HG02884 (cell line): ENCODE data around the gene SAMD4A.
"Not testable (repeated sequence)": the region's sequence is repeated elsewhere in the genome, so short reads cannot be mapped to it uniquely, and the experiment has no call there.

Source experiments
- ATAC-seq: cut with Tn5 transposase; IDR thresholded peaks from one replicate; pipeline ENCODE4 v1.9.1; 2021; ENCODE audit warnings: mild to moderate bottlenecking, moderate library complexity; ENCODE audit not compliant: unreplicated experiment

The SAMD4A gene

DNA sequence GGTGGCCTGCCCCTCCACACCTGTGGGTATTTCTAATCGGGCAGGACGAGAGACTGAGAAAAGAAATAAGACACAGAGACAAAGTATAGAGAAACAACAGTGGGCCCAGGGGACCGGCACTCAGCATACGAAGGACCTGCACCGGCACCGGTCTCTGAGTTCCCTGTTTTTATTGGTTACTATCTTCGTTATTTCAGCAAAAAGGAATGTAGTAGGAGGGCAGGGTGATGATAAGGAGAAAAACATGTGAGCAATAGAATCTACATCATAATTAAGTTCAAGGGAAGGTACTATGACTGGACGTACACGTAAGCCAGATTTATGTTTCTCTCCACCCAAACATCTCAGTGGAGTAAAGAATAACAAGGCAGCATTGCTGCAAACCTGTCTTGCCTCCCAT, 185.7 kb downstream of the SAMD4A start:
- ATAC-seq: not testable (repeated sequence)

DNA sequence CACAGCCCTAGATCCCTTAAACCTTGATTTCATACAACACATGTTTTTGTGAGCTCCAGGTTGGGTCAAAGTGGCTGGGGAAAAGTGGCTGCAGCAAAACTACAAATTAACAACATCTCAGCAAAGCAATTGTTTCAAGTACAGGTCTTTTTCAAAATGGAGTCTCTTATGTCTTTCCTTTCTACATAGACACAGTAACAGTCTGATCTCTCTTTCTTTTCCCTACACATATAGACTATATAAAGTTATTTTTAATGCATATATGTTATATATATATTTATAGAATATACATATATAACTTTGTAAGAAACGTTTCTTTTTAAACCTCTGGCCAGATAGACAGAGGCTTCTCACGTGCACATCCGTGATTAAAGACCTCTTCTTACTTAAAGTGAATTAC, 186.5 kb downstream of the SAMD4A start:
- ATAC-seq: not testable (repeated sequence)

DNA sequence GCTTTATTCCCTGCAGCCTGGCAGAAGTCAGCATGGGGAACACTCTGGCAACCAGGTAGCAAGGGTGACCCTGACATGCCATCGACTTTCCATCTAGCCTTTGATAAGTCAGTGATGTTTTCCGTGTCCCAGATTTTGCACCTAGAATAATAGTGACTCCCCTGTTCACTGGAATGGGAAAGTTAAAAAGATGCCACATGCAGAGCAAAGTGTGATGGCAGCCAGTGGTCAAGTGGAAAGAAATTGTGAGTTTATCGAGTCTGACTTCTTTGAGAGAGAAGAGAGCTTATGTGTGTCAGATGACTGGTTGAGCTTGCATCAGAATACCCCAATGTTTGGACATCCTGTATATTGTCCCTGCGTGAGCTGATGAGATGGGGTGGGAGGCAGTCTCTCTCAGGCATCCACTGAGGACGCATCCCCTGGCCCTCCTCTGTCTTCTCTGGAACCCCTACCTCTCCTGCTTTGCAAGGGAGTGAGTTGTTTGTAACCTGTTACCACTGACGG, 187.2 kb downstream of the SAMD4A start:
- no peak for ATAC-seq

DNA sequence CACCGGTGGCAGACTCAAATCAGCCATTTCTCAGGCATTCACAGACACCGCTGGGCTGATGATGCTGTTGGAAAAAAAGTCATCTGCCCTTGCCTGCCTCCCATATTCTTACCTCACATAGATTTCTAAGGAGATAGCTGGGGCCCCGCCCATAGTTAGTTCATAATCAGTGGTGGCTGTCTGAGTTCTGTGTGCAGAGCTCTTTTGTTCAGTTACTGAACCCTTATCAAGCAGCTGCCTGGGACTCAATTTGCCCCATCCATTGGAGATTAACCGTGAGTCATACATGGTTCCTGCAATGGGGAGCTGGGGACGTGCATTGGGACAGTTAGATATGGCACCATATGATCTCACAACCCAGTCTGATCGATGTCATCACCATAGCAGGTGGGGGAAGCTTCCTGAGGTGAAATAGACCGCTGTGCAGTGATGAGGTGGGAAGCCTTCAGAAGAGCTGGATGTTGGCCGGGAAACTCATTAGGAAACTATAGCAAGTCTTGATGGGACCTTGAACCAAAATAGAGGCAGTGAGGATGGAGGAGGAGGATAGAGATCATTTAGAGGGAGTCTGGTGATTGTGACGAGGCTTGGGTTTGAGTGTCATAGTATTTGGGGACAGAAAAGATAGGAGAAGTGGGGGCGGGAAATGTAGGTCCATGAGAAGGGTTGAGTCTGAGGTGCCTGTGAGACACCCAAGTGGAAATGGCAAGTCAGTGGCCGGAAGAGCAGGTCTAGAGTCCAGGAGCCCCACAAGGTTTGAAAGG, 187.9 kb downstream of the SAMD4A start:
- ATAC-seq: no peak

DNA sequence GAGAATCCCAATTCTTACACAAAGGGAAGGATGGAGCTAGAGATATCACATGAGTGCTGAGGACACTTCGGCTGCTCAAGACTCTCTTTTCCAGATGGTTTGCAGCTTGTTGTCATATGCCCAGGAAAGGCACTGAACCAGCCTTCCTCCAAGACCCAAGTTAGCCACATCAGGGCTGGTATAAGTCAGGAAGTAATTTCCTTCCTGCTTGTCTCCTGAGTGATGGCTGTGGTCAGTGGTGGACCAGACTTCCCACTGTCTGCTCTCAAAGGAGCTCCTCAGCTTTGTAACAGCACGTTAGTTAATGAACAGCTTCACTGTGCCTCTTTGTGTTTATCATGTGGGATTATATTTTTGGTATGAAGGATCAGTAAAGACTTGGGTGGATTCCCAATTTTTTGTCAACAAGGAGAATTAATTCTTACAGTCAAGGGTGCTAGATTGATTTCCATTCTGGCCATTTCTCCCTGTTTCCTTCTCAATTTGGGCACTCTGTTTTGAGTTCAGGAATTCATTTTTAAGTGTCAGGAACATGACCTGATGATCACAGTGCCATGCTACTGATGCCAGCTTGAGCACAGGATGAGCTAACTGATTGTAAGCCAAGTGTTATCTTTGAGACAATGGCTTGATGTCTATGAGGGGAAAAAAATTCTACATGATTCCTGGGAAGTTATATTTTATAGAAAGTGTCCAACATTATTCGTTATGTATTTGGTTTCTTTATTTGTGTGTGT, 189.9 kb downstream of the SAMD4A start:
- no peak for ATAC-seq

DNA sequence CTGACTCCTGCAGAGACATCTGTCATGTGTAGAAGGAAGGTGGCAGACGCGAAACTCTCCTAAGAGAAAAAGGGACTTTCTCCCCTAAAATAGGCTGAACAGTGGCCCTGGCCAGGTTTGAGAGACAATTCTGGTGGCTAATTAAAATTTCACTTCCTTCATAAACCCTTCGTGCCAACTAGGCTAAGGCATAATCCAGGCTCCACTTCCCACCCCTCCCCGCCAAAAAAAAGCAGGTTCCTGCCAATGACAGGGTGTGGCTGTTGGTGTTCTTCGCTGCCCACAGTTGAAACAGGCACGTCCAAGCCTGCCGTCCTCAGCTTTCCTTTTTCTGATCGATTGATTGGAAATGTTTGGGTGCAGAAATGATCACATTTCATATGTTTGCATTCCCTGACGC, 191.1 kb downstream of the SAMD4A start:
- ATAC-seq: no peak

DNA sequence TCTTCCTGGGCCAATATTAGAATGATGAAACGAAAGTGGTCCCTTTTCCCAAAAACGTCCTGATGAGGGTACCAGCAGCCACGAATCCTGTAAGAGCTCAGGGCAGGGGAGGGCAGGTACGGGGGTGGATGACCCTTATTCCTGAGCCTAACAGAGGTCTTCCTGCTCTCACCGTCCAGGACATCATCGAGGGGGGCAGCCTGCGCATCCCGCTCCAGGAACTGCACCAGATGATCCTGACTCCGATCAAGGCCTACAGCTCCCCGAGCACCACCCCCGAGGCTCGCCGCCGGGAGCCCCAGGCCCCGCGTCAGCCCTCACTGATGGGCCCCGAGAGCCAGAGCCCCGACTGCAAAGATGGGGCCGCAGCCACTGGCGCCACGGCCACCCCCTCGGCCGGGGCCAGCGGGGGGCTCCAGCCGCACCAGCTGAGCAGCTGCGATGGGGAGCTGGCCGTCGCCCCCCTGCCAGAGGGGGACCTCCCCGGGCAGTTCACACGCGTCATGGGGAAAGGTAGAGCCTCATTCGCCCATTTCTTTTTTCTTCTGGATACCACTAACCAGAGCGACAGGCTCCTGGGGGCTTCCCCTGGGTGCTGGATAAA, 193.2 kb downstream of the SAMD4A start:
- no peak for ATAC-seq

DNA sequence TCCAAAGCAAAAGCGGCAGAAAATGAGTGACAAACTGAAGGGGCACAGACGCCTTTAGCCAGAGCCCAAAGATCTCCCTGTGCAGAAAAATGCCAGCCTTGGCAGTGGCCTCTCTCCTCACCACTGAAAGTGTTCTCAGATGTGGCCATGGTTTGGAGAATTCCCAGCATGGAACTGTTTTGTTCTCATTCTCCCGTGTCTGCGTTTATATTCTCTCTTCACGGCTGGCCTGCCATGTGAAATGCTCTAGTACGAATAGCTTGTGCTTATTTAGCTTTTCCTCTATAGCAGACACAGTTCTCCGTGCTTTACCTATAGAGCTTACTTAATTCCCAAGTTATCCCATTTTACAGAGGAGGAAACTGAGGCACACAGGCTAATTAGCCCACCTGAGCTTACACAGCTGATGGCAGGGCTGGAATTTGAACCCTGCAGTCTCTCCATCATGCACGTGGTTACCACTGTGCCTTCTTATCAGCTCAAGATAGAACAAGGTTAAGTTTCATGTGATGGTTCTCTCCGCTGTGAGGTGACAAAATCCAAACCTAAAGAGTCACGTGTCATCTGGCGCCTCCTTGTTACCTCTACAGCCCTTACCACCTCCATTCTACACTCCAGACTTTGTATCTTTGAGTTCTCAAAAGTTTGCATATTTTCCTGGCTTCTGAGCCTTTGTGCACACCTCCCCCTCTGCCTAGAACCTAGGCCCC, 194.1 kb downstream of the SAMD4A start:
- ATAC-seq: no peak

DNA sequence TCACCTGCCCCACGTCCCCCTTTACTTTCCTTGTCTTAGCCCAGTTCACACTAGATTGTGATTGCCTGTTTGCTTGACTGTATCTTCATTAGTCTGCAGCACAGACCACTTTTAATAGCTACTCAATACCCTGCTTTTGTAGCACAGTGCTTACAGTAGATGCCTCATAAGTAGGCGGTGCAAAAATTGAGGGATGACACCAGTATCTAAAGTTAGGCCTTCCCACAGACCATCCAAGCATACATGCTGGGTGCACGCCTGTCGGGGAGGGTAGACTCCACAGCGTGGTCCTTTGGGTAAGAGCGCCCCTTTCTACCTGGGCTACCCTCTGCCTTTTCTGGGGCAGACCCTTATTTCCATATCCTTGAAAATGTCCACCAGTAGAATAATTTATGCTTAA, 194.9 kb downstream of the SAMD4A start:
- ATAC-seq: no peak

DNA sequence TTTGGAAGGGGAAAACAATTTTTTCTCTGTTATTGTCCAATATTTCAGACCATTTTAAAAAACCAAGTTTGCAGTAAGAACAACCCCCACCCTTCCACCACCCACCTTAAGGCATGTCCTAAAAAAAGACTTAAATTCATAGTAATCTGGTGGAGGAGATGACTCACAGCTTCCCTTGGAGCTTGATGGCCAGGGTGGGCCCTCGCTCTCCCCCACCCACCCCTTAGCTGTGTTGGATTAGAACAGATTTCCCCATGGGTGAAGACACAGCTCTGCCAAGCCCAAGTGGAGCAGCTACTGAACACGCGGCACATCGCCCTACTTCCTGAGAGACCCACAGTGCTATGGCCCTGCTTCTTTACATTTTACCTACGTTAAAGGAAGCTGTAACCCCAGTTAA, 195.4 kb downstream of the SAMD4A start:
- no peak for ATAC-seq

DNA sequence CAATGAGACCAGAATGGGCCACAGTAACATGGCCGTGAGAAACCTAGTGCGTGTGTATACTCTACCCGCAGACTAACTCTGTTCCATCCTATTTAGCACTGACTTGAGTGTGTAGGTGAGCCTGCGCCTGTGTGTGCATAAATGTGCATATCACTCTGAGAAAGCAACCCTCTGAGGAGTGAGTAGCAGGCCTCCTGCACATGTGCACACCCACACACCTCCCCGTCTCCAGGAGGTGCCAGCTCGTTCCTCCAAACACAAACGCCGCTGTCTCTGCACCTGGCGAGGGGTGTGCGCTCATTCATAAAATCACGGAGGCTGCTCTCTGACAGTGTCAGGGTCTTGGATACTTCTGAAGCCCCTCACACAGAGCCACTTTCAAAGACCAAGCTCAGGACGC, 196.8 kb downstream of the SAMD4A start:
- ATAC-seq: no peak

DNA sequence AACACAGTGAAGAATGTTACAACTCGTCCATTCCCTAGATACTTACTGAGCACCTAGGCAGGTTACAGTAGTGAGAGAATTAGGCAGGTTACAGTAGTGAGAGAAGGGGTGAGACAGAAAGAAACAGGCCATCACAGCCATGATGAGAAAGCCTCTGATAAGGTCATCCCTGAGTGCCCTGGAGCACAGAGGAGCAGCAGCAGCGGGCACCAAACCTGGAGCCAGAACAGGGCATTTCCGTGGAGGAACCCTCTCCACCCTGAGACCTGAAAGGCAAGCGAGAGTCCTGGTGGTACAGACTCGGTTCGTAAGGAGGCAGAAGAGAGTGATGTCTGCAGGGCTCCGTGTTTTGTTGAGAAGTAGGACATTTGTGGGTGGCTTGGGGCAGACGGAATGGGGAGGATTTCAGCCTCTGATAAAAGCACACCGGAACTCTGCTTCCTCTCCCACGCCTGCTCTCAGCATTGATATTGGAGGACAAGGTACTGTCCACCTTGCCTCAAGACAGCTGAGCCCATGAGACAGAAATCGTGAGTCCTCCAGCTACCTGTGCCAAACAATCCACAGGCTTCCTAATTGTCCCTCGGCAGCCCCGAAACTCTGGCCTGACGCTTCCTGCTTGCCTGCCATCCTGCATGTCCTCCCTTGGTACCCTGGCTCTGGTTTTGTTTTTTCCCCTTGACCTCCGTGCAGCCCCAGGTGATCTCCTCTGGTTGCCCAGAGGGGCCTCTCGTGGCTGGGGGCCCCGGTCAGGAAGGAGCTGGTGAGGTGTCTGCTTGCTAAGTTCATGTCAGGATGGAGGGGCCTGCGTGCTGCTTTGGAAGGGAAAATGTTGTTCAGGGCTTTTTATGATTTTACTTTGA, 199.6 kb downstream of the SAMD4A start:
- ATAC-seq: no peak

DNA sequence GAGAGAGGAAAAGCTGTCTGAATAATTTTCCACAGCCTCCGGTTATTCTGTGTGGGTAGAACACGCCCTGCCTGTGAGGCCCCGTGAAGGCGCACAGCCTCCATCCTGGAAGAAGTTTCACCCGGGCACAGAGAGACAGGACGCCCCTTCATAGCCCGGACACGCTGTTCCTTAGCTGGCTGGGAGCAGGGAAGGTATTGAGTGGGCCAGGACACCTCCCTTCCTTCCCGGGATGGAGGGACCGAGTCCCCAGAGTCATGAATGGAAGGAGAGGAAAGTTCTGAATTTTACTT, 200.2 kb downstream of the SAMD4A start:
- ATAC-seq: no peak

DNA sequence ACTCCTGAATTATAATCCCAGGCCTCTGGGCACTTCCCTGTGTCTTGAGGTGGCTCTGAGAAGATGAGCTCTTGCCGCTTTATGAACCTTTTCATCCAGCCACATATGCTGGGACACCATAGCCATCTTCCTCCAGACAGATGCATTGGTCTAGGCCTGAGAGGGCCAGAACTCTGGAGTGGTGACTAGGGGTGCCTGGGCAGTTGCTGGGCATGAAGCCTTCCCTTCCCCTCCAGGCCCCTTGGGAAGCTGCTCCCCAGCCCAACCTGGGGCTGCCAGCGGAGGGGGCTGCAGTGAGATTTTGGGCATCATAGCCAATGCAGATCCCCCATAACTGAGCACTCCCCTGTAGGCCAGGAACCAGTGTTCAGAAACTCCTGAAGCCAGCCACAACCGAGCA, 200.5 kb downstream of the SAMD4A start:
- ATAC-seq: no peak

DNA sequence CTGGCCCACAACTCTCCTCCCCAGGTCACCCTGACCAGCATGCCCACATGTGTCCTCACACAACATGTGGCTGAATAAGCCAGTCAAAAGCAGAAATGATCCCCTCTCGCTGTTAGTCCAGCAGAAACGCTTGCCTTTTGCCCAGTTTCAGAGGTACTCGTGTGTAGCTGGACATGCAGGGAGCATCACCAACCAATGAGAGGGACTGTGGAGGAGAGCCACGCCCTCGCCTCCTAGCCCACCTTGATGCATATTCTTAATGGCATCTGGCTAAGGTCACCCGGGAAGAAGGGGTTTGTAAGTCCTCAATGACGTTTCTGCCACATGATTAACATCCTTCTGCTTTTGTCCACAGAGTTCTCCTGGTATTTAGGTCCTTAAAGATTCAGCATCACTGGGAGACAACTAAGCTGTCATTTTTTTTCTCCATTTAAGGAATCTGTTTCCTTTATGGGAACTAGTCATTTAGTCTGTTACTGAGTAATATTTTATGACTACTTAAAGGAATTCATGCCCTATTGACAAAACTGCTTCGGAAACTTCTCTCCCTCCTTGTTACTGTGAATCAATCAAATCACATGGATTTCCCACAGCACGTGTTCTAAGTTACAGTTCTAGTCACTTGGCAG, 201.7 kb downstream of the SAMD4A start:
- ATAC-seq: no peak

DNA sequence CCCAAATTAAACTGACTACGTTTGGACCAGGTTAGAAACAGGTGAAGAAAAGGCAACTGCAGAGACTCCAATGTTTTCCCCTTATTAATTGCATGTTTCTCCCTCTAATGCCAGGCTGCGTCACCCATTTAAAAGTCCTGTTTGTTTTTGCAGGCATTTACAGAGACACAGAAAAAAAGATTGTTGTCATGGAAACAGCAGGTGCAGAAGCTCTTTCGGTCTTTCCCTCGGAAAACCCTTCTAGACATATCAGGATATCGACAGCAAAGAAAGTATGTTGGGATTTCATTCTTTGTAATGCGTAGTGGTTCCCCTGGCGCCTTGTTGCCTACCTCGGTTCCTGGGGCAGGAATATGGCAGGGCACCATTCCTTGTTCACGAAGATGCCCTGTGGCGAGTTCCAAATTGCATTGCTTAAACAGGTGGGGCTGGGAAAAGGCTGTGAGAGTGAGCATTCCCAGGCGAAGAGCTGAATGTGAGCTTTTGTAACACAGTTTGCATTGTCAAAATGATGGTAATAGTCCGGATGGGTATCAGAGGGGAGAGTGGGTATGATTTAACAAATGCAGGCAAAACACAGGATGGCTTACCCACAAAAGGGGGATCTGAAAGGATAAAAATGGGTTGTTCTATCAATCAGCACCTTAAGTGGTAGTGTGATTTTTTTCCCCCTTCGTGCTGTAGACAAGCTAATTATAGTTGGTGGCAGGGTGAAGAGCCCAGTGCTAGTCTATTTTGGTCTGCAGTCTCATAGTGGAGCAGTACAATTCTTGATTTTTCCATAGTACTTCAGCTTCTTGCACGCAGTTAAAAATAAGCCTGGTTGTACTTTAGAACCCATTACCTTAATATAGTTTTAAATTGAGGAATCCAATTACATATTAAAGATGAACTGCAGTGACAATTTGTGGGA, 203.3 kb downstream of the SAMD4A start:
- ATAC-seq: no peak

DNA sequence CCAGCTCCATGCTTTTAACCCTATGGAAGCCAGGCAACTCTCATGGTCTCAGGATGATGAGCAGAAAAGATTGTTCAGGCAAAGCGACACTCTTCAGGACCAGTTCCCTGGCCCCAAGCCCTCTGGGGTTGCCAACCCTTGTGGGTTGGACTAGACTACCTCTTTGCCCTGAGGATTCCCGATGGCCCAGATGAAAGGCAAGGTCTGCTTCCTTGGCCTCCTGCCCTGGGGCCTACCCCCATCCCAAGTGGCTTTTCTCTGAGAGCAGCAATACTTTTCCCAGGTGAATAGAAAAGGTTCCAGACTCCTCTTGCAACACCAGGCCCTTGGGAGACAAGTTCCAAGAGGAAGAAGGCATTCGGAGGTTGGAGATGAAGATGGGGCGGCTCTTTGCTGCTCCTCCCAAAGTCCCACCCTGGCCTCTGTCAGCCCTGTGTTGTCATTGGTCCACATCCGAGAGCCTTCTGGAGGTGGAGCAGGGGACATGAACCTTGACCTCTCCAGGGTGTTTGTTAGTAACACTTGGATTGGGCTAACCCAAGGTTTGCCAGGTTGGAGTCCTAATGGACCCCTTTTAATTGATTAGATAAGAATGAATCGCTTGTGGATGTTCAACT, 204.6 kb downstream of the SAMD4A start:
- ATAC-seq: no peak

DNA sequence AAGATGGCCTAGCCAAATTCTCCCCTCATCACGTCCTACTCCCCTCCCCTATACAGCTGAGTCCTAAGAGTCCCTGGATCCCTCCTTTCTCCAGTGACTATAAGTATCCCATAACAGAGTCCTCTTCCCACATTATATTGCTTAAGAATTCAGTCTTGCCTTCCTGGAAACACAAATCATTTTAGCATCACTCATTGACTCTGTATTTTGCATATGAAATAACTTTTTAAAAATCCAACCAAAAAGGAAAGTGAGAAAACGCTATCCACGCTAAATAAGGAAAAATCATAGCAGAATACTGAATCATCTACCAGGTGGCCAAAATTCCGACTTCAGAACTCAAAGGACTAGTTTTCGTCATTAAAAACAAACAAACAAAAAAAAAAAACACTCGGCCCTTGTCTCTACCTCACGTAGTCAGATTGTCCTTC, 205.5 kb downstream of the SAMD4A start:
- no peak for ATAC-seq
